Stimulated activated CD8-positive, alpha-beta memory T cell treated with anti-CD3 and anti-CD28 coated beads, Interleukin-15, amount 100 ng/mL, for 1 hour (primary cell): Measurements from ENCODE around the gene SUN3.

Experiments
- DNase-seq: peaks from one replicate; pipeline ENCODE4 v3.0.0-alpha.2; 2020; ENCODE audit warnings: low read depth

The SUN3 gene, protein sequence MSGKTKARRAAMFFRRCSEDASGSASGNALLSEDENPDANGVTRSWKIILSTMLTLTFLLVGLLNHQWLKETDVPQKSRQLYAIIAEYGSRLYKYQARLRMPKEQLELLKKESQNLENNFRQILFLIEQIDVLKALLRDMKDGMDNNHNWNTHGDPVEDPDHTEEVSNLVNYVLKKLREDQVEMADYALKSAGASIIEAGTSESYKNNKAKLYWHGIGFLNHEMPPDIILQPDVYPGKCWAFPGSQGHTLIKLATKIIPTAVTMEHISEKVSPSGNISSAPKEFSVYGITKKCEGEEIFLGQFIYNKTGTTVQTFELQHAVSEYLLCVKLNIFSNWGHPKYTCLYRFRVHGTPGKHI

DNA sequence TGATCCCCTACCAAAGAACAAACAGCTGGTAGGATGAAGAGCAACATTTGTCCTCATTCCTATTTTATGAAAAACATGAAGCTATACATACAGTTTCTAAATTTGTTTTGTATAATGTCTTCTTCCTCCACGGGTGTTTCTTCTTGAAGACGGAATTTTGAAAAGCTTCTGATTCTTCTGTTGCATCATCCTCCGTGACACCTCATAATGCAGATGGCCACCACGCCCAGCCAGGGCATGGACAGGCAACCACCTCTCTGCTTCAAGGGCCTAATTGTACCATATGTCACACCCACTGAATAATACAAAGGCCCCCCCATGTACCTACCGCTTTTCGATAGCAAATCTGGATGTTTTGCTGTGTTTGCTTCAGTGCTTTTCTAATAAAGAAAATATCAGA, at the start of gene SUN3:
SUN3 (minus strand) TSS at position 170 of the 400 bp plus-strand sequence; CDS start at position 1, 169 bp downstream.
- no peak for DNase-seq

DNA sequence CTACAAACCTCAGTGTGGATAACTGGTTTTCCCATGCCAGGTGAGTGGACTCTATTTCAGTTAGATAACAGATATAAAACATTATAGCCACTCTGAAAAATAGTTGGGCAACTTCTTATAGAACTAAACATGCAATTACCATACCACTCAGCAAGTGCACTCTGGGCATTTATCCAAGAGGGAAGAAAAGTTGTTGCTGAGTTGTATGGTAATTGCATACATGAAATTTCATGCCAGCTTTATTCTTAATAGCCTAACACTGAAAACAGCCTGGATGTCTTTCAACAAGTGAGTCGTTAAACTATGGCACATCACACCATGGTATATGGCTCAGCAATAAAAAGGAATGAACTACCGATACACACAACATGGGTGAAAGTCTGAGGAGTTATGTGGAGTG, 49.6 kb upstream of the SUN3 start:
- DNase-seq, result no peak

DNA sequence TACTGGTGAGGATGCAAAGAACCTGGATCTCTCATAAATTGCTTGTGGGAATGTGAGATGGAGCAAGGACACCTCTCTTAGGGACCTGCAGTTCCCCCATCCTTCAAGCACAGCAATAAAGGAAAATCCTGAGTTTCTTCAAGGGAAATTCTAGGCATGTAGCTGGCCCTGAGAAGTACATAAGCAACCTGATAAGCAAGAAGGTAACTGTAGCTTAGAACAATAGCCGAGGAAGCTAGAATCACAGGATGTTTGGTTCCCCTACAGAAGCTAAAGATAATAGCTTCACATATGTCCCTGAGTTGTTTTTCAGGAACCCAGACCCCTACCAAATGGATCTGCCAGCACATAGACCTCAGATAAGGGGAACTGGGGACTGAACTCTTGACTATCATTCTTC, 48.5 kb upstream of the SUN3 start:
- DNase-seq, result no peak

DNA sequence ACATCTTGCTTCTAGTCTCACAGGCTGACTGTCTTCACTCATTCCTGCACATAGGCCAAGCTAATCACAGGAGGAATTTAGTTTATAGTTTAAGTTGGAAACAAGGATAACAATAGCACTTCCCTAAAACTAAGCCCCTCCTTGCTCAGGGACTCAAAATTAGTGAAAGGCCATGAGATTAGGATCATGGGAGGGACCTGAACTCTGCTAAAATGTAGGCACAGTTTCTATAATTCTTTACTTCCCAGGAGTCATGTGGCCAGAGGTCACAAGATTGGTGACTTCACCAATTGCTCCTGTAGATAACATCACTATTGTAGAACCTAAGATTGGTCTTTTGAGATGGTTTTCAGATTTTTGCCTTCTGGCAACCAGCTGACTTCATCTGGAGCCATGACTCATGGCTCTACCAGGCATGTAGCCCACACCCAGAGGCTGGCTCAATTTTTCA, 45.3 kb upstream of the SUN3 start:
- no peak for DNase-seq

DNA sequence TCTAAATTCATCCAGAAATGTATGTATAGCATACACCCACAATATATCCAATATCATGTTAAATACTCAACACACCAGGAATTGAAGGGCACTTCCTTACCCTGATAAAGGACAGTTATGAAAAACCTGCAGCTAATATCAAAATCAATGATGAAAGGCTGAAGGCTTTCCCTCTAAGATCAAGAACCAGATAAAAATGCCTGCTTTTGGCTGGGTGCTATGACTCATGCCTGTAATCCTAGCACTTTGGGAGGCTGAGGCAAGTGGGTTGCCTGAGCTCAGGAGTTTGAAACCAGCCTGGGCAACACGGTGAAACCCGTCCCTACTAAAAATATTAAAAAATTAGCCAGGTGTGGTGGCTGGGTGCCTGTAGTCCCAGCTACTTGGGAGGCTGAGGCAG, 38.6 kb upstream of the SUN3 start:
- DNase-seq, result no peak

DNA sequence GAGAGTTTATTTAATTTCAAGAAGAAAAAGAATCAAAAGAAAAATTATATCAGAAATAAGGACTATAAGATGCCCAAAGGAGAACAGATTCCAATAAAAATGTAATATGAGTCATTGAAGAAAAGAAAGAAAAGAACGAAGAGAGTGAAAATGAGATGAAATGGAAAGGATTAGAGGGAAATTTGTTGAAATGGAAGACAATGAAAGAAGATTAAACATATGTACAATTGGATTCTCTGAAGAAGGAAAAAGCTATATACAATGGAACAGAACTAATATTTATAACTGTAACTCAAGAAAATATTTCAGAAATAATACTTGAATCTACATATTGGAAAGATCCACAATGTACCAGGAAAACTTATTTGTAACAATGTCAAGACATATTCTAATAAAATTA, 35.1 kb upstream of the SUN3 start:
- DNase-seq, result no peak

DNA sequence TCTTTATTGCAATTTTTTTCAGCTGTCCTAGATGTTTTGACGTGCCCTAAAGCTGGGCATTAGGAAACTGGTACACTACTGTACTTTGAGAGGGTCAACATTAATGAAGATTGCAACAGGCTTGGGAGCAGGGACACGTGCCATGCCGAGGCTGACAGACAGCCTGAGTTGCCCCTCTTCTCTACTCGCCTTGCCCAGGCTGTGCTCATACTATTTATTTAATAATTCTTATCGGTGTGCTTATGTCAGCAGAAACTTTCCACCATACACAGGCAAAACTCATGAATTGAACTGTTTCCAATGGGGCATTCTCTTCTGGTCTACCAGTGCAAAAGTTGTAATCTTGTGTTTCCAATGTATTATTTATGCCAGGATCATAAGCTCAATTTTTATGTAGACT, 30.8 kb upstream of the SUN3 start:
- DNase-seq, result no peak

DNA sequence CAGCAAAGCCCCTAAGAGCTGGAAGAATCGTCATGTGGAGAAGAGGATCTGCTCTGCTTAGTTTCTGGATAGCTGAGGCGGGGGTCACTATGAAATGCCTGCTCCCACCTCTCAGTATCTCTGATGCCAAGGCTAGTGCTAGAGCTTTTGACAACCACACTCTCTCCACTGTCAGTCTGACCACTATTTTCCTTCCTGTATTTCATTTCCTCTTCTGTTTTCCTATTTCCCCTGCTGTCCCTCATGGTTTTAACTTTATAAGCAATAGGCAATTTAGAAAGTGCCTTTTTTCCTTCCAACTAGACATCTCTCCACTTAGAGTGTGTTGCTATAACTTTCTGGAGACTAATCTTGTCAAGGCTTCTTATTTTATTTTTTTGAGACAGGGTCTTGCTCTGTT, 30.1 kb upstream of the SUN3 start:
- DNase-seq, result no peak

DNA sequence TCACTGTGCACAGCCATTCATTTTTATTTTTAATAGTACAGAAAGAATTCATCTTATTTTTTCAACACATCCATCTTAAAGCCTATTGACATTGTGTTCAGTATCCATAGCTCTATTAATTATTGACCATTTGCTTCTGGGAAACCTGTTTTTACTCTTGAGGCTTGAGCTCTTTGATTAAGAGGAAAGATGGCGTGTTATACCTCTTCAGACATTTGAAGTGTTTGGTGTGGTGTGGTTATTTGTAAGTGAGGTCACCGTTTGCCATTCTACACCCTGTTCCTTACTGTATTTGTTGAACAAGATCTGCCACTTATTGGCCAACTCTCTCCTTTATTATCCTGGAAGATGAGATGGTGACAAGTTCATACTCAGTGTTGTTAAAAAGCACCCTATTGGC, 24.8 kb upstream of the SUN3 start:
- no peak for DNase-seq

DNA sequence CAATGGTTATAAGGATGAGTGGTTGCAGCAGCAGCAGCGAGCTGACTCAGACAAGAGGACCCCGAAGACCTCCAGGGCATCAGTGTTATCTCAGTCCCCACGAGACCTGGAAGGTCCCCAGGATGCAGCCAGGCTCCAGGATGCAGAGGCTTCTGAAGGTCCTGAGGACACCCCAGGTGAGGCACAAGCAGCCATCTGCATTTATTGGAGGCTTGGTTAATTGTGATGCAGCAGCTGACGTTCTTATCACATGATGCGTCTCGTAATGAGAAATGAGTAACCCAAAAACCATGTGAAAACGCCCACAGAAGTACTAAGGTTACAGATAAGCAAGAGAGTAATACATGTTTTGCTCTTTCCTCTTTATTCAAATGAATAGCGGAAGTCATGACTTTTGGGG, 23.8 kb upstream of the SUN3 start:
- no peak for DNase-seq

DNA sequence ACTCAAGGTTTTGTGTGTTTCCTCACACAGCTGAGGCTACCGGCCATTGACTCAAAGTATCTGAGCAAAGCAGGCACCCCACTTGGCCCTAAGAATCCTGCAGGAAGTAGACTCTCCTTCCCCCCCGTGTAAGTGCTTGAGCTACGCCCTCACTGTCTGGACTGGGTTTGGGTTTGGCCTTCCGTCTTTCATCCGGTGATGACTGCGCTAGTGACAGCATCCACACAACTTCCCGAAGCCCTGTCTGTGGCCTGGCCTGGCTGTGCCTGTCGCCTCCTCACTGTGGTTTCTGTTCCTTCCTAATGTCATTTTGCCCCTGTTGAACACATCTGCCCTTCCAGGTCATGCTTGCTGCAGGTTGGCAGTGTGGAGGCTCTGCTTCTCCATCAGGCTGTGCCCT, 20.9 kb upstream of the SUN3 start:
- DNase-seq, result no peak

DNA sequence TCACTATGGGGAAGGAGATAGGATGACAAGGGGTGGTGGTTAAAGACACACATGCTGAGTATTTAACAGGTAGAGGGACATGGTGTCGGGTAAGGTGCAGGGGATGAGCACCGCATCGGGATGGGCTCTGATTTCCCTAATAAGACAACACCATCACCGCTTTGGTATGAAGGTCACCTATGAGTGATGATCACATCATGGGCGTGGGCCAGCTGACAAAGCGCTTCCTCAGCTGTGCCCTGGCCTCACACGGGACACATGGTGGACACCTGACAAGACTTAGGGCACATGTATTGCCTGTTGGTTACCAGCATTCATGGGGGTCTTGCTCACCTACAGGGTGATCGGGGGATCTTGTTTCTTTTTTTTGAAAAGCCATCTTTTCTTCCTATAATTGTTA, 19.2 kb upstream of the SUN3 start:
- DNase-seq, result no peak

DNA sequence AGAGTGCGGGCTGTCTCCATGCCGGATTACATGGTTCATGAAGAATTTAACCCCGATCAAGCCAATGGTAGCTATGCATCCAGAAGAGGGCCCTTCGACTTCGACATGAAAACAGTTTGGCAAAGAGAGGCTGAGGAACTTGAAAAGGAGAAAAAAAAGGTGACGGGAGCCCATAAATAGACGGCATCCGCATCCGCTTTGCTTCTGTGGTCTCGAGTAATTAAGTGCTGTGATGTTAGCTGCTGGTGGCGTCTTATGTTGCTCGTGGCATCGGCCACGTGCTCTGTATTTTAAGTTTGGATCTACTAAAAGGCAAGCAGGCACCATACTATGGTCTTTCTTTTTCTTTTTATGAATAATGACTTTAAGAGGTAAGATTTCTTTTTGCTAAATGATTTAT, 17.6 kb upstream of the SUN3 start:
- DNase-seq, result no peak

DNA sequence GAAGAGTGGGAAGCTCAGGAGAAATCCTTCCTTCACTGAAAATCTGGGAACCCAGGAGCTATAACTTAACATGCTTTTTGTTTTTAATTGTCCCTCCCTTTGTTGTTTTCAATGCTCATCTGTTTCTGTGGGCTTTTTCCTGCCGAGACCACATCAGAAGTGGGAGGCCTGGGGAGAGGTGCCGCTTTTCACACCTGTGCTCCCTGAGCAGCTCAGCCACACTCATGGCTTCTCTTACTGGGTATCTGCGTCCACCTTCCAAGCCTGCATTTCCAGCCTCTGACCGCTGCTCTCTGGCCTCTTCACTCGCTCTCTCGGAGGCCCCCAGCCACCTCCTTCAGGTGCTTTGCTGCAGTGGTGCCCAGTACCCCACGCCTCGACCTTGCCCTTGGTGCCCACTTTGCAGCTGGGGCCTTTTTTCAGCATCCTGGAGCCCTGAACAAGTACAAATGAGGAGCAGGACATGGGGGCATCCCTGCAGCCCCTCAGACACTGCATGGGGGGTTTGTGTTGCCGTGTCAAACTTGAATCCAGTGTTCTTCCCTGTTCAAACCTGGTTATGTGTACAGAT, 16.4 kb upstream of the SUN3 start:
- DNase-seq, result no peak

DNA sequence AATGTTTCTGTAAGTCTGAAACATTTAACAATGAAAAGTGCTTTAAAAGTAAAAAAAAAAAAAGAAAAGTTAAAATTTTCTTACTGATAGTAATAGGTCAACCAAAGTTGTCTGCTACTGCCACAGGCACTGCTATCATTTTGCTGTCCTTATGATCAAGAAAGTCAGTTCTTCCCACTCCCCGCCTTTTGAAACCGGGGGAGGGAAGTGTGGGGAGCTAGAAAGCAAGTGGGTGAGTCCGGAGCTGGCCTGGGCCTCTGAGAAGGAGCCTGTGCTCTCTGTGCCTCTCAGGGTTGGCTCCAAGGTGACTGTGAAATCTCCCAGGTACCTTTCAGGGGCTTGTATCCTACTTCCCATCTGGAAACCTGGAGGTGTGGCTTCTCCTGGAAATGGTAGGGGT, 13.7 kb upstream of the SUN3 start:
- DNase-seq, result no peak

DNA sequence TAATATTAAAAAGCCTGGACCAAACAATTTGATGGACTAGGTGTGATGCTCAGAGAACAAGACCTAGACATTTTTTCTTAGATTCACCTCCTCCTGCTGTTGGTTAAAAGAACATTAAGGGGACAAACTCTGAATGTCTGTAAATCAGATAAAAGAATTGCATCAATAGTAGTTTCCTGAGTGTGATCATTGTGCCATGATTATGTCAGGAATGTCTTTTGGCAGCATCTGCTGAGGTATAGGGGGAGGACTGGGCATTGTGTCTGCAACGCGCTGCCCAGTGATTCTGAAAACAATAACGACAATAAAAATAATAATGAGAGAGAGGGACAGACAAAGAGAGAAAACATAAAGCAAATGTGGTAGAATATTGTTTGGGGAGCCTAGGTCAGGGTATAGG, 13.3 kb upstream of the SUN3 start:
- no peak for DNase-seq

DNA sequence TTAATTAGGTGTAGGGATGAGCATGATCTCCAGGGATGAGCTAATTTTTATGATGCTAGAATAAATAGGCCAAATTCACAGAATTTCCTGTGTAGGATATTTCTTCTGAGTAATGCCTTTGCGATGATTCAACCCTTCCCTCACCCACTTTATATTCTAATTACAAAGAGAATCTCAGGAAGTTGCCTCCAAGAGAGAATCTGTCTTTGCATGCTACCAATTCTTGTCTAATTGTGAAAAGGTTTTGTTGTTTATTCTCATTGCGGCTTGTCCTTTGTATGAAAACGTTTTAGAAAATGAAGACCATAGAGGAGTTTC, 12.7 kb upstream of the SUN3 start:
- no peak for DNase-seq

DNA sequence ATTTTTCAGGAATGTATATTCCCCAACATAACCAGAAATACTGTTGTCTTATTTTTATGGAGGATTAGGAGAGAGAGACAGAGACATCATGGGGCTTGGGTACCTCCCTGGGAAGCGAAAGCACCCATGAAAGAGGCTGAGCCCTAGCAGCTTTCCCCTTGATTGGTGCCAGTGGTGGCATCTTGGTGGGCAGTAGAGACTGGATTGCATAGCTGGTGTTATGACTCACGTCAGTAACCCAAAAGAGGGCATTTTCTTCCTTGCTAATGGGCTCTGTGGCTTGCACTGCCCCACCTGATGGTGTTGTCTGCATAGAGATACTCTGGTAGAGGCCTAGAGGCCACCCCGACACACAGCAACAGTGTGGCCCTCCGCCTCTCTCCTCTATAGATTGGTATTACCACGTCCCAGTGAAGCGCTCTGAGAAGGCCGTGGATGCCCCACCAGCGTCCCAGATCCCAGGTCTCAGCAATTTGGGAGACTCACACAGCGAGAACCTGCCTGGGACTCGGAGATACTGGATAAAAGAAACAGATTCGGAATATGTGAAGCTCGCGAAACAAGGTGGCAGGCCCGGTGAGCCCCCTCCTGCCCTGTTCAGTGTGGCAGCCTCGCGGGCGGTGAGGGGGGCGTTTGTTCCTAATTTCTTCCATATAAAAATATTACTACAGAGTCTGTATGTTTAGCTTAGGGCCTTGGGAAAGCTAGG, 12.2 kb upstream of the SUN3 start:
- DNase-seq, result no peak

DNA sequence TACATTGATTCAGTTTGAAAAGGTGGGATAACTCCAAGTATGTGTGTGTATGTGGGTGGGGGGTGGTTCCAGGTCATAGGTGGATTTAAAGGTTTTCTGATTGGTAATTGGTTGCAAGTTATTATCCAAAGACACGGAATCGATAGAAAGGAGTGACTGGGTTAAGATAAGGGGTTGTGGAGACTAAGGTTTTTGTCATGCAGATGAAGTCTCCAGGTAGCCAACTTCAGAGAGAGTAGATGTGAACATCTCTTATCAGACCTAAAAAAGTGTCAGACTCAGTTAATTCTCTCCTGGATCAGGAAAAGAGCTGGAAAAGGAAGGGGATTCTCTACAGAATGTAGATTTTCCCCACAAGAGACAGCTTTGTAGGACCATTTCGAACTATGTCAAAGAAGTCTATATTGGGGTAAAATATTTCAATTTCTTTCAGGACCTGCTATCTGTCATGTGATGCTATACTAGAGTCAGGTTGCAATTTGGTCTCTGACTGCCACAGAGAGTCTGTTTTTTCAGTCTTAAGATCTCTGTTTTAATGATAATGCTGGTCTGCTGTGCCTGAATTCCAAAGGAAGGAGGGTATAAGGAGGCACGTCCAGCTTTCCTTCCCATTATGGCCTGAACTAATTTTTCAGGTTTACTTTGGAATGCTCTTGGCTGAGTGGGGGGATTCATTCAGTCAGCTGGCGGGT, 10.1 kb upstream of the SUN3 start:
- no peak for DNase-seq

DNA sequence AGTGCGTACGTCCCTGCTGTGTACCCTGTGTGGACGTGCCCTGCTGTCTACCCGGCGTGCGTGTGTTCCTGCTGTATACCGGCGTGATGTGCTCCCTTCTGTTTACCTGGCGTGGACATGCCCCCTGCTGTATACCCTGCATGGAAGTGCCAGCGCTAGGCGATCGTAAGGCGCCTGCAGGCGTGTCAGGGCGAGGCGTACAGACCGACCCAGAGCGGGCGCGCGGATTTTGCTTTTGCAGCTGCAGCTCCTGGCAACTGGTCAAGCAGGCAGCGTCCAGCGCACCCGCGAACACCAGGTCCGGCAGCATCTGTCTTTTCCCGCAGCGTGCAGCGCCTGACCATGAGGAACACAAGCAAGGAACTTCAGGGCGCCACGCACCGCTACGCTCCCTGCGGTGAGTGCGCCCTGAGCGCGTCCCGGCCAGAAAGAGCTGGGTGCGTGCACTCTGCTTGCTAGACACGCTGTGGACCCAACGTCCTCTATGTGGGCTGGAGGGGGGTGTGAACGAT, 7.1 kb upstream of the SUN3 start:
- no peak for DNase-seq

DNA sequence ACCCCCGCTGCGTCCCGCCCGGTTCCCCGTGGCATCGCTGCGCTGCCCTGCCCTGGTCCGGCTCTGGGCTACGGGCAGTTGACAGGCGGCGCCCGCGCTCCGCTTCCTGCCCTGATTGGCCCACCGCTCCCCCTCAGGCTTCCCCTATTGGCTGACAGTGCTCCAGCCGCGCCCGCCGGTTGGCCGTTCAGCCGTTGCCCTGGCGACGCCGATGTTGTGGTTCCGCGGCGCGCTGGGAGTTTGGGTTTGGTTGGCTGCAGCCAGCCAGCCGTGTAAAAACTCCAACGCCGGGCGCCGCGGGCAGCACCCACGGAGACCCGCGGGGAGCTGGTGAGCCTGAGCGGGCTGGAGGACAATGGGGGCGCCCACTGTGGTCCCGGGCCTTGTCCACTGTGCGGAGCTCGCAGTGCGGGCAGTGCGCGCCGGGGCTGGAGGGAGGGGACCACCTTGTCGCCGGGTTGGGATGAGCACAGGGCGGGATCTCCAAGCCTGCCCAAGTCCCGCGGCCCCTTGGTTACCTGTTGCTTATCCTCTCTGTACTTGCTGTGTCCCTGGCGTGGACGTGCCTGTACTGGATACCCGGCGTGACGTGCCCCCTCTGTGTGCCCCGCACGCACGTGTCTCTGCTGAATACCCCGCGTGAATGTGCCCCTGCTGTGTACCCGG, 6.5 kb upstream of the SUN3 start, which contains the start of gene C7orf57:
C7orf57 (plus strand) TSS at position 243 of the 666 bp plus-strand sequence. CDS start 766 bp downstream, outside the sequence.
- DNase-seq, result peak; percentile 66

DNA sequence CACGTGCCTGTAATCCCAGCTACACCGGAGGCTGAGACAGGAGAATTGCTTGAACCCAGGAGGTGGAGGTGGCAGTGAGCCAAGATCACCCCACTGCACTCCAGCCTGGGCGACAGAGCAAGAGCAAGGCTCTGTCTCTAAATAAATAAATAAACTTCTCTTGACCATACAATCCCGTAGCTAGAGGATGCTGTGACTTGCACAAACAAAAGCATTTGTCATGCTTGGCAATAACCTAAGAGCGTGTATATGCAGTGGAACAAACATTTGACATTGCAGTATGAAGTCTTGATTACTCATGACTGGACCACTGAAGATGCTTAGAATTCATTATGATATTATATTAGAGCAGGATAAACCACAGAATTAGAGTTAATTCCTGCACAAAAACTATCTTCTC, 5.0 kb upstream of the SUN3 start:
- no peak for DNase-seq
